GM21576 (cell line): ENCODE data around the gene CEBPB.

ENCODE experiments used
- ATAC-seq: cut with Tn5 transposase; IDR thresholded peaks from one replicate; pipeline ENCODE4 v1.9.1; 2021; ENCODE audit warnings: mild to moderate bottlenecking, moderate library complexity; ENCODE audit not compliant: unreplicated experiment

The CEBPB gene

DNA sequence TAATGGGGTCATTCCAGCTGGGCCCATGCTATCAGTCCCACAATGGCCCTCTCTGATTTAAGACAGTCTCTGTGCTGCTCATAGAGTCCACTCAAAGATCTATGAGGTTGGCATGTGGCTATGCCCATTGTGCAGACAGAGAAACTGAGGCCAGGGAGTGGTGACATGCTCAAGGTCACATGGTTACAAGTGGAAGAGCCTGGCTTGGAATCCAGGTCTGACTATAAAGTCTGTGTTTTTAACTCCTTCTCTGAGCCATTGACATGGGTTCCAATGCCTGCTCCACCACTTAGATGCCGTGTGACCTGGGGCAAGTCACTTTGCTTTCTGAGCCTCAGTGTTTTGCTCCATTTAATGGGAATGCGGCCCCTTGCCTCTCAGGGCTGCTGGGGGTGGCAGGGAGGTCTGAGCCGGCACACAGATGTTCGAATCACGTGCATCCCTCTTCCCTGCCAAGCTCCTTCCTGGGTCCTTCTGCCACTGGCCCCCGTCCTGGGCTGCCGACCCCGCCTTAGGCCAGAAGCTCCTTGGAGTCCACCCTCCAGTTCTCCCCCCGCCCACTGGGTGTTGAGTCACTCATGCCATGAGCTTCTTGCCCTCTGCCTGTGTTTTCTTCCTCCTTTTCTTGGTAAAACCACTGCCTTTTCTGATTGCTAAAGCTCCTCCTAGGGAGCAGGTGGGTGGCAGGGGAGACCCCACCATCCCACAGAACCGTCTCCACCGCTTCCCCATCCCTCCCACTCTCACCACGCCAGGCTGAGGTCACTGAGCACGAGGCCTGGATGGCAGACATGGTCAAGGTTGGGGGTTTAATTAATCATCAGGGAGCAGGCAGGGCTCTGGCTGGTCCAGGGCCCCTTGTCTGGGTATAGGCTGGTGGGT lies 35.7 kb downstream of the CEBPB start:
- ATAC-seq = no peak

DNA sequence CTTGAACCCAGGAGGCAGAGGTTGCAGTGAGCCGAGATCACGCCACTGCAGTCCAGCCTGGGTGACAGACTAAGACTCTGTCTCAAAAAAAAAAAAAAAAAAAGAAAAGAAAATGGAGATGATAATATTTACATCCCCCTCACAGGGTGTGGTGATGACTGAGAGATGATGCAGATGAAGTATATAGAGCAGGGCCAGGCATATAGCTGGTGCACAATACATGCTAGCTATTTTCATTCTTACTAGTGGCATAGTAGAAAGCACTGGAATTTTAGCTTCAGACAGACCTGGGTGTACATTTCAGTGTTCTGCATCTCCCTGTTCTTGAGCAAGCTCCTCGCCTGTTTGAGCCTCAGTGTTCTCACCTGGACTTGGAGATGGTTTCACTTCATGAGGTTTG lies 36.9 kb downstream of the CEBPB start:
- no peak for ATAC-seq

GRCh38 chr20:50229156-50229607 lies 38.6 kb downstream of the CEBPB start:
- no peak for ATAC-seq

GRCh38 chr20:50230184-50230583 lies 39.6 kb downstream of the CEBPB start:
- no peak for ATAC-seq

DNA sequence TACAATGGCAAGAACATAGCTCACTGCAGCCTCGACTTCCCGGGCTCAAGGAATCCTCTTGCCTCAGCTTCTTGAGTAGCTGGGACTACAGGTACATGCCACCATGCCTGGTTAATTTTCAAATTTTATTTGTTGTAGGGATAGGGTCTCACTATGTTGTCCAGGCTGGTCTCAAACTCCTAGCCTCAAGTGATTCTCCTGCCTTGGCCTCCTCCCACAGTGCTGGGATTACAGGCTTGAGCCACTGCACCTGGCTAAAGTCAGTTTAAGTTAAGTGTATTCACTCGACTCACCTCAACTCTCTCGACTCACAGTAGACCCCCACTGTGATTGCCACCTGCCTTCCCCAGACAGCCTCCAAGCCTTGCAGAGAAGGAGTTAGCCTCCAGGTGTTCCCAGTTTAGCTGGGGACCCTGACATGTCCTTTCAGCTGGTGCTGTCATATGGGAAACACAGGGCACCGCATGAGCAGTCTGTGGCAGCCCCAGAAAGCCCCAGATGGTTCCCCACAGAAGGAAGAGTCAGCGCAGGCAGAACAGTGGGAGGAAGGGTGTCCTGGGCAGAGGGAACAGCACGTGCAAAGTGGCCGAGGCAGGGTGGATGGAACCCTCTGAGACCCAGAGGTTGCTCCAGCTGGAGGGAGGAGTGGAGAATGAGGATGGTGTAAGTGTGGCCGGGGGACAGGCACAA lies 40.4 kb downstream of the CEBPB start:
- no peak for ATAC-seq

GRCh38 chr20:50231854-50232253 lies 41.2 kb downstream of the CEBPB start:
- no peak for ATAC-seq

- no peak for ATAC-seq
Measured at GRCh38 chr20:50232651-50233324, 42.2 kb downstream of the CEBPB start.

- no peak for ATAC-seq
Measured at GRCh38 chr20:50233325-50234212, 42.9 kb downstream of the CEBPB start.

- no peak for ATAC-seq
Measured at GRCh38 chr20:50234288-50234687, 43.7 kb downstream of the CEBPB start.

DNA sequence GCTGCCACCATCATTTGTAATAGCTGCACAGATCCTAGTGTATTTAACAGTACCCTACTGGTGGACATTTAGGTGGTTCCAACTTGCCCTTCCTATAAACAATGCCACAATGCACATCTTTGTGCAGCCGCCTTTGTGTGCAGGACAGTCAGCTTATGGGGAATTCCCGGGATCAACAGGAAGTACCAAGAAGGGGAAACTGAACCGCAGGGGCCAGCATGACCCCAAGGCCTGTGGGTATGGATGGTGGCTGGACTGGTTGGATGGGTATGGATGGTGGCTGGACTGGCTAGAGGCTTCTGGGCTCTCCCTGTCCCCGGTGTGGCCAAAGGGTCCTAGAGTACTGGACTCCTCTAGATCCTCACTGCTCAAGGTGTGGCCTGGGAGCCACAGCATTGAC lies 46.7 kb downstream of the CEBPB start:
- no peak for ATAC-seq

- no peak for ATAC-seq
Measured at GRCh38 chr20:50238081-50238800, 47.6 kb downstream of the CEBPB start.

DNA sequence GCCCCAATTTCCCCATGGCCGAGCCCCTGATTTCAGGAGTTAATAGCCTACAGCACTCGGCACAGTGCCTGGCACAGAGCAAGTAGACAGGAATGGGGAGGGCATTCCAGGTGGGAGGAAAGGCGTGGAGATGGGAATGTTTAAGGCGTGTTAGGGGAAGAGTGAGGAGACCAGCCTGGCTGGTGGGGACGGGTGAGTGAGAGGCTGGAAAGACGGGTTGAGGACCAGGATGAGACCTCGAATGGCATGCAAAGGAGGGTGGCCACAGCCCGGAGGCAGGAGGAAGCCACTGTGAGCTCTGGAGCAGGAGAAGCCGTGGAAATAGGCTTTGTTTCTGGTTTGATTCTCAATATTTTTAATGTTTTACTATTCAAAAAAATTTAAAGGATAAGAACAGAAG lies 49.5 kb downstream of the CEBPB start:
- no peak for ATAC-seq

GRCh38 chr20:50242178-50242514 lies 51.5 kb downstream of the CEBPB start:
- ATAC-seq = no peak
